ENCODE results near the gene MSANTD2.
A peak's percentile ranks its signal among the peaks of the same experiment; 100 is the strongest.

MSANTD2 gene

DNA sequence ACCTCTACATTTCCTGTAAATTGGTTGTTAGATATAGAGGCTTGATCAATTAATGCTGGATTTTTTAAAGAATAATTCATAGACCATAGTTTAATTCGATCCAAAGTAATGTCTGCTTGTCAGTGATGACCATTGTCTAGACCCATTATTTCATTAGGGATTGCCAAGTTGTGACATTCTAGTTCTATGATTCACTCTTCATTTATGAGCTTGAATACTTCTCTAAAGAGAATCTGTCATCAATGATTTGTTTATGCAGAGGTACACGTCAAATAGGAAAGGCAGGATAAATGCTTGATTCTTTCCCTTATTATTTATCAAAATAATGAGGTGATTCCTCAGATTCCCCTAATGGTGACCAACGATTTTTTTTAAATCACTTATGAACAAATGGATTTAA, 41.0 kb upstream of the MSANTD2 start:
- no peak overlapping the region for H3K4me3 ChIP-seq (ENCODE audit: control insufficient read depth, low read depth, low read length)
- TF ChIP-seq, protein P1, sequence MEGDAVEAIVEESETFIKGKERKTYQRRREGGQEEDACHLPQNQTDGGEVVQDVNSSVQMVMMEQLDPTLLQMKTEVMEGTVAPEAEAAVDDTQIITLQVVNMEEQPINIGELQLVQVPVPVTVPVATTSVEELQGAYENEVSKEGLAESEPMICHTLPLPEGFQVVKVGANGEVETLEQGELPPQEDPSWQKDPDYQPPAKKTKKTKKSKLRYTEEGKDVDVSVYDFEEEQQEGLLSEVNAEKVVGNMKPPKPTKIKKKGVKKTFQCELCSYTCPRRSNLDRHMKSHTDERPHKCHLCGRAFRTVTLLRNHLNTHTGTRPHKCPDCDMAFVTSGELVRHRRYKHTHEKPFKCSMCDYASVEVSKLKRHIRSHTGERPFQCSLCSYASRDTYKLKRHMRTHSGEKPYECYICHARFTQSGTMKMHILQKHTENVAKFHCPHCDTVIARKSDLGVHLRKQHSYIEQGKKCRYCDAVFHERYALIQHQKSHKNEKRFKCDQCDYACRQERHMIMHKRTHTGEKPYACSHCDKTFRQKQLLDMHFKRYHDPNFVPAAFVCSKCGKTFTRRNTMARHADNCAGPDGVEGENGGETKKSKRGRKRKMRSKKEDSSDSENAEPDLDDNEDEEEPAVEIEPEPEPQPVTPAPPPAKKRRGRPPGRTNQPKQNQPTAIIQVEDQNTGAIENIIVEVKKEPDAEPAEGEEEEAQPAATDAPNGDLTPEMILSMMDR (IDR thresholded peaks at IDR 0.05; ENCODE audit: control insufficient read depth, insufficient read depth, low read depth, low read length, missing control alignments): no peak
- no peak for DNase-seq (ENCODE audit: low read depth)

DNA sequence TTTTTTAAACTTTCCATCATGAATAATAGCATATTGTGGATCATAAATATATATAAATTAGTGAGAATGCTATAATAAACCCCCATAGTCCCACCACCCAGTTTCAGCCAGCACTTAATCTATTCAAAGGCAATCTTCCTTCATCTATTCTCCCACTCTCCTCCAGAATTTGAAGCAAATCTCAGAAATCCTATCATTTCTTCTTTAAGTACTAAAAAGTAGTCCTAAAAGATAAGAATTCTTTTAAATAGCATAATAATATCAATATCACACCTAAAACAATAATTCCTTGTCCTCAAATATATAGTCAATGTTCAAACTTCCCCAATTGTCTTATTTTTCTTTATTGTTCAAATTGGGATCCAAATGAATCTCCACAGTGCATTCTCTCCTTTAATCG, 40.5 kb upstream of the MSANTD2 start:
- TF ChIP-seq, protein P1 (IDR thresholded peaks at IDR 0.05; ENCODE audit: control insufficient read depth, insufficient read depth, low read depth, low read length, missing control alignments): no peak
- DNase-seq (ENCODE audit: low read depth): no peak
- no peak overlapping the region for H3K4me3 ChIP-seq (ENCODE audit: control insufficient read depth, low read depth, low read length)

DNA sequence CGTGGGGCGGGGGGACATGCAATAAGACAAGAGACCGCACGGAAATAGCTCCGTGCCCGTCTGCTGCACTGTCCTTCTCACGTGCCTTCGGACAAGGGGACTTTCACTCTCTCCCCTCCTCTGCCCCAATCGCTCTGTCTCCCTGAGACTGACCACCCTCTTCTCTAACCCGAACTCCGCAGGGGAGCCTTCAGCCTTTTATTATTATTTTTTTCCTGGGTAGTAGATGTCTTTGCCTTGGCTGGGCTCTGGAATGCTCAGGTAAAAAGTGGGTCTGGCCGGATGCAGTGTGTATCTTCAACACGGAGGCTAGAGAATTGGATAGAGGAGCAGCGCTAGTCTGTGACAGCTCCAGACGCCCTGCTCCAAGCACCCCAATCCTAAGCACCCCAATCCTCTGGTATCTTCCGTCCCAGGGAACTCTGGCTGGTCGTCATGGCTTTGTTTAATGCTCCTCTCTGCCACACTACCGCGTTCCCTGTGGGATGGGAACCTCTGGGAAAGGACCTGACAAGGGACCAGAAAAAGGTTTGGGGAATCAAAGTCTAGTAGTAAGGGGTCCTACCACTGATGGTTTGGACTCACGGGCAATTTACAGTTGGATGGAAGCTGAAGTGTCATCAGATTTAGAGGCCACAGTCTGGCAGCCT, 39.9 kb upstream of the MSANTD2 start:
- TF ChIP-seq, protein P1 (IDR thresholded peaks at IDR 0.05; ENCODE audit: control insufficient read depth, insufficient read depth, low read depth, low read length, missing control alignments): no peak
- DNase-seq (ENCODE audit: low read depth): no peak
- no peak overlapping the region; the same call in 1 of the 2 replicates for H3K4me3 ChIP-seq (ENCODE audit: control insufficient read depth, low read depth, low read length)

DNA sequence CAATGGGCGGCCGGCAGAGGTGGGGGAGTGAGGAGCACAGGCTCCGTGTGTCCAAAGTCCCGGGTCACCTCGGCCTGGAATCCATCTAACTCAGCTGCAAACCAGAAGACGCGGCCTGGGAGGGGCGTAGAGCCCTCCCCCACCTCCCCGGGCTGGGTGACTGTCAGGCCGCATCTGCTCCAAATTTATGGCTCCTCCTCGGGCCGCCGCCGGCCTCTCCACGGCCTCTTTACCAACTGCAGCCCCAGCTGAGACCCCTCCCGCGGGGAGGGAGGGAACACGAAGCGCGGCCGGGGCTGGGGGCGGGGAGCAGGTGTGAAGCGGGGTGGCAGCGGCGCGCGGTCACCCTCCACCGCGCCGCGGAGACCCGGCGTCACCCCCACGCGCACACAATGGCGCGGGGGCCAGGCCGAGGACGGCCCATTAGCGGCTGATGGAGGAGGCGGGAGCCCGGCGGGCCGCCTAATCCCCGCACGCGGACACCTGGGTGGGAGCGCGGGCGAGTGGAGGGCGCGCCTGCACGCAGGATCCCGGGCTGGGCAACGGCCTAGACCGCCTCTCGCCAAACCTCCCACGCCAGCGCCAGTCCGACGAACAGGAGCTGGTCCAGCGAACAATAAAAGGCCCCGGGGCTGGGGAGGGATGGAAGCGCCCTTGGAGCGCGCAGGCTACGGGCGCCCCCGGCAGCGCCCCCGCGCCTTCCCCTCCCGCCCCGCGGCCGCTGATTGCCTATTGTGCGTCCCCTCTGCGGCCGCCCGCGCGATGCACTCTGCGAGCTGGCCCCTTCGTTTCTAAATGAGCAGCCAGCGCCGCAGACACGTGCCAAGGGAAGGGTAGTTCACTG, 39.1 kb upstream of the MSANTD2 start:
- H3K4me3 ChIP-seq (ENCODE audit: control insufficient read depth, low read depth, low read length): peak overlapping the region; percentile 31
- DNase-seq (ENCODE audit: low read depth): no peak
- TF ChIP-seq, protein P1 (IDR thresholded peaks at IDR 0.05; ENCODE audit: control insufficient read depth, insufficient read depth, low read depth, low read length, missing control alignments): no peak

DNA sequence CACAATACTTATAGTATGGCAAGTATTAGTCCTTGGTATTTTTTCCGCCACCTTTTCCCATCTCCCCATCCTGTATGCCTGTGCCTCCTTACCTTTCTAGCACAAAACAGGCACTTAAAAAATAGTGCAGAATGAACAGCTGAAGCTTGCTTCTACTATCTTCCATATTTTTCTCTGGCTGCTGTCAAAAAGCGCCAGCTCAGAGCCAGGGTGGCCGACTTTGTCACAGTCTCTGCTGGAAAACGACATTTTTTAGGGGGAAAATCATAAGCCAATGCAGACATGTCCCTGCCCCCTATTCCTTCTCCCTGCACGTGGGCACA, 38.6 kb upstream of the MSANTD2 start:
- peak overlapping the region; percentile 31; the same call in 1 of the 2 replicates for H3K4me3 ChIP-seq (ENCODE audit: control insufficient read depth, low read depth, low read length)
- no peak for DNase-seq (ENCODE audit: low read depth)

DNA sequence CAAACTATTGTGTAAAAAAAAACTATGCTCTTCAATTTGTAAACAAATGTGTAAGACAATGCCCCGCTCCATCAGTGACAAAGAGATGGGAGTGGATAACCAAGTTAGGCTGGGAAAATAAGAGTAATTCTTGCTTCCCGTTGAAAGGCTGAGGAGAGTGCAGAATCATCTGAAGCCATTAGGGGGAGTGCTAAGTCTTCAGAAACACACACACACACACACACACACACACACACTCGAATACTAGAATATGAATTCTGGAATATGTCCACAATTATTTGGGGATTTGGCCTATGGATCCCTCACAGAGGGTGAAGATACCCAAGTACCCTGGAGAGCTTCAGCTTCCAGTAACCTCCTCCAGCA, 37.3 kb upstream of the MSANTD2 start:
- peak; percentile 81 for DNase-seq (ENCODE audit: low read depth)
- no peak overlapping the region for H3K4me3 ChIP-seq (ENCODE audit: control insufficient read depth, low read depth, low read length)
- TF ChIP-seq, protein P1 (IDR thresholded peaks at IDR 0.05; ENCODE audit: control insufficient read depth, insufficient read depth, low read depth, low read length, missing control alignments): peak; percentile 76

More for the DNA sequence above, 38.6 kb upstream of the MSANTD2 start:
- TF ChIP-seq, protein P1 (IDR thresholded peaks at IDR 0.05; ENCODE audit: control insufficient read depth, insufficient read depth, low read depth, low read length, missing control alignments): no peak

Data from AG09309 (cell line).